ENCODE results near the gene MAPK8IP3.

The MAPK8IP3 gene

DNA sequence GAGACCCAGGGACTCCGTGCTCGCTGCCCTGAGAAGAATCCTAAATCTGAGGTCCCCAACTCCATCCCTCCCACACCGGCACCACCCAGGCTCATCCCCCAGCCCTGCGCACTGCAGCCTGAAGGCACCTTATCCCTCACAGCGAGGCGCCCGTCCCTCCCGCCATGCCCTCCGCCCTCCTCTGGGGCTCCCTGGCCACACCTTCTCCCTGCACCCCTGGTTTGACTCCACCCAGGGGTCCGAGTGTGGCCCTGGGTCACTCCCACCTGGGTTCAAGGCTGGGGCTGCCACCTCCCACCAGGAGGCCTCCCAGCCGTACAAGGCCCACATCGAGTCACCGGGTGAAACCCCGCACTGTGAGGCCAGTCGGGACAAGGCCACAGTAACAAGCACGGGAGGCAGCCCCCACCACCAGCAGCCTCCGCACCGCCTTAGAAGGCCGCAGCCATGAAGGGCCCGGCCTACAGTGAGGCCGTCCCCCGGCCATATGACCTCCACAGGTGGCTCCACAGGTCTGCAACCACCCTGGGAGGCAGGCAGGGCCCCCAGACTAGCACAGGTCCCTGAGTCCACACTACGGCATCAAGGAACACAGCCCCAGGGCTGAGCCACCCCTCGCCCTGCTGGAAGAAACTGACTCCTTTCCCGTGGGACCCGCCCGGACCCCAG lies 112.3 kb downstream of the MAPK8IP3 start:
- DNase-seq: no peak

GRCh38 chr16:1818873-1819525 lies 113.0 kb downstream of the MAPK8IP3 start:
- DNase-seq: no peak

DNA sequence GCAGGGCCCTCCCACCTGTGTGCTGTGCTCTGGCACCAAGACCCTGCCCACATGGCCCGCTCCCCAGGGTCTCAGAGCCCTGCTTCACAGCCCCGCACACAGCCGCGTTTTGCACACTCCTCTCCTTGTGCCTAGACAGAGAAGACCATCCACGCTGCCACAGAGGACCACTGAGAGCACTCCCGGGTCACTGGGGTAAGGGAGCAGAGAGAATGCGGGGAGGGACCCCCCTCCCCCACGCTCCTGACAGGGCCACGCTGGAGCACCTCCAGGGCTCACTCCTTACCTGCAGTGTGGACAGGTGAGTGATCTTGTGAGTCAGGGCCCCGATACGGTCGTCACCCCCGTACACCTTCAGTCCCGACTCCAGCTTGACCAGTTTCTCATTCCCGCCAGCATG lies 113.6 kb downstream of the MAPK8IP3 start:
- no peak for DNase-seq
